ENCODE results near the gene SON. TPM values are rescaled to one million over a fixed set of nuclear protein-coding genes. Genes with fewer than 3 reads are reported as not detected.
A peak's percentile ranks its signal among the peaks of the same experiment; 100 is the strongest.
"Not testable (repeated sequence)": the region's sequence is repeated elsewhere in the genome, so short reads cannot be mapped to it uniquely, and the experiment has no call there.

Gene SON
- total RNA-seq, result 100 to 1,000 TPM; 269 to 273 TPM

GRCh38 chr21:33542640-33543504, at the start of gene SON:
TSS of gene SON (plus strand) at chr21:33543038. CDS start at chr21:33543093, 55 bp downstream.
- H3K9me3 Mint-ChIP-seq, result no peaks in the 10 kb centered on the region
- H3K4me1 Mint-ChIP-seq (ENCODE audit: low read depth), result peaks cover 34% of the 10 kb centered on the region
- DNase-seq, result peak; percentile 99
- peaks cover 42% of the 10 kb centered on the region for H3K36me3 Mint-ChIP-seq (ENCODE audit: low read depth)
- H3K27ac Mint-ChIP-seq, result peak within 1 kb of the TSS; percentile 99
- H3K27me3 Mint-ChIP-seq (ENCODE audit: low read depth), result no peaks in the 10 kb centered on the region
- intact Hi-C loops (cut with micrococcal nuclease), result loop anchor here (1.0 to 5.0 kb wide), 13 partner anchors 45 to 816 kb away; partner anchors contain the start of genes ATP5PO, CRYZL1, DNAJC28 and DONSON
- H3K4me3 Mint-ChIP-seq, result peak within 1 kb of the TSS; percentile 90
- CTCF ChIA-PET, result interaction anchor here (0.6 to 0.7 kb wide), 2 partner anchors 52 to 227 kb away, joined by 3 read pairs; partner anchors contain the start of gene DNAJC28

GRCh38 chr21:33493756-33494155, 49.1 kb upstream of the SON start:
- DNase-seq, result no peak
- intact Hi-C loops (cut with micrococcal nuclease), result no loop called here
- Mint-ChIP-seq H3K4me1 (ENCODE audit: low read depth) (peaks cover 6% of the 10 kb centered on the region), H3K9me3 (no peaks in the 10 kb centered on the region), H3K36me3 (ENCODE audit: low read depth) (no peaks in the 10 kb centered on the region), H3K4me3 (no peak overlapping the region), H3K27ac (no peak overlapping the region), H3K27me3 (ENCODE audit: low read depth) (no peaks in the 10 kb centered on the region)
- CTCF ChIA-PET, result no interaction called here

GRCh38 chr21:33495743-33496142, 47.1 kb upstream of the SON start:
- intact Hi-C loops (cut with micrococcal nuclease), result no loop called here
- Mint-ChIP-seq H3K4me3 (no peak overlapping the region), H3K4me1 (ENCODE audit: low read depth) (peaks cover 6% of the 10 kb centered on the region), H3K9me3 (no peaks in the 10 kb centered on the region), H3K36me3 (ENCODE audit: low read depth) (no peaks in the 10 kb centered on the region), H3K27me3 (ENCODE audit: low read depth) (no peaks in the 10 kb centered on the region), H3K27ac (no peak overlapping the region)
- CTCF ChIA-PET, result interaction anchor here (1.1 kb wide), 1 partner anchor 20 kb away, joined by 3 read pairs; no protein-coding TSS in a partner anchor
- DNase-seq, result no peak

GRCh38 chr21:33496345-33496744, 46.5 kb upstream of the SON start:
- Mint-ChIP-seq H3K4me3 (no peak overlapping the region), H3K9me3 (no peaks in the 10 kb centered on the region), H3K27me3 (ENCODE audit: low read depth) (no peaks in the 10 kb centered on the region), H3K4me1 (ENCODE audit: low read depth) (peaks cover 4% of the 10 kb centered on the region), H3K27ac (no peak overlapping the region), H3K36me3 (ENCODE audit: low read depth) (no peaks in the 10 kb centered on the region)
- no peak for DNase-seq
- CTCF ChIA-PET, result interaction anchor here (1.1 kb wide), 1 partner anchor 21 kb away, joined by 3 read pairs; no protein-coding TSS in a partner anchor
- intact Hi-C loops (cut with micrococcal nuclease), result no loop called here

GRCh38 chr21:33505833-33506232, 37.0 kb upstream of the SON start:
- Mint-ChIP-seq H3K4me1 (ENCODE audit: low read depth) (no peaks in the 10 kb centered on the region), H3K4me3 (no peak overlapping the region), H3K9me3 (no peaks in the 10 kb centered on the region), H3K27me3 (ENCODE audit: low read depth) (no peaks in the 10 kb centered on the region), H3K36me3 (ENCODE audit: low read depth) (peaks cover 56% of the 10 kb centered on the region), H3K27ac (no peak overlapping the region)
- DNase-seq, result no peak
- intact Hi-C loops (cut with micrococcal nuclease), result no loop called here
- CTCF ChIA-PET, result interaction anchor here (0.6 to 1.5 kb wide), 2 partner anchors 12 to 21 kb away, joined by 4 to 7 read pairs; no protein-coding TSS in a partner anchor

GRCh38 chr21:33507003-33507402, 35.8 kb upstream of the SON start:
- H3K27ac Mint-ChIP-seq; CTCF ChIA-PET; DNase-seq; H3K27me3 Mint-ChIP-seq (ENCODE audit: low read depth); H3K4me3 Mint-ChIP-seq; H3K4me1 Mint-ChIP-seq (ENCODE audit: low read depth); intact Hi-C loops (cut with micrococcal nuclease); H3K9me3 Mint-ChIP-seq: not testable (repeated sequence)
- peaks cover 65% of the 10 kb centered on the region for H3K36me3 Mint-ChIP-seq (ENCODE audit: low read depth)

GRCh38 chr21:33510826-33511225, 32.0 kb upstream of the SON start:
- Mint-ChIP-seq H3K4me1 (ENCODE audit: low read depth) (peaks cover 13% of the 10 kb centered on the region), H3K27me3 (ENCODE audit: low read depth) (no peaks in the 10 kb centered on the region), H3K27ac (peak overlapping the region; percentile 21), H3K4me3 (no peak overlapping the region), H3K9me3 (no peaks in the 10 kb centered on the region), H3K36me3 (ENCODE audit: low read depth) (peaks cover 57% of the 10 kb centered on the region)
- CTCF ChIA-PET, result interaction anchor here (1.0 kb wide), 1 partner anchor 95 kb away, joined by 3 read pairs; no protein-coding TSS in a partner anchor
- intact Hi-C loops (cut with micrococcal nuclease), result no loop called here
- no peak for DNase-seq

- CTCF ChIA-PET, result no interaction called here
Observed at GRCh38 chr21:33511639-33512038, 31.2 kb upstream of the SON start.

GRCh38 chr21:33512481-33512880, 30.4 kb upstream of the SON start:
- intact Hi-C loops (cut with micrococcal nuclease), result no loop called here
- DNase-seq, result no peak
- H3K27me3 Mint-ChIP-seq (ENCODE audit: low read depth), result no peaks in the 10 kb centered on the region
- CTCF ChIA-PET, result interaction anchor here (0.9 kb wide), 1 partner anchor 12 kb away, joined by 4 read pairs; no protein-coding TSS in a partner anchor
- H3K36me3 Mint-ChIP-seq (ENCODE audit: low read depth), result peaks cover 56% of the 10 kb centered on the region
- no peaks in the 10 kb centered on the region for H3K9me3 Mint-ChIP-seq
- H3K4me1 Mint-ChIP-seq (ENCODE audit: low read depth), result peaks cover 13% of the 10 kb centered on the region
- no peak overlapping the region for H3K27ac Mint-ChIP-seq
- no peak overlapping the region for H3K4me3 Mint-ChIP-seq

More at GRCh38 chr21:33511639-33512038, 31.2 kb upstream of the SON start:
- intact Hi-C loops (cut with micrococcal nuclease), result no loop called here
- H3K4me3 Mint-ChIP-seq, result no peak overlapping the region
- no peaks in the 10 kb centered on the region for H3K27me3 Mint-ChIP-seq (ENCODE audit: low read depth)
- H3K27ac Mint-ChIP-seq, result no peak overlapping the region
- H3K36me3 Mint-ChIP-seq (ENCODE audit: low read depth), result peaks cover 58% of the 10 kb centered on the region
- no peak for DNase-seq
- no peaks in the 10 kb centered on the region for H3K9me3 Mint-ChIP-seq
- H3K4me1 Mint-ChIP-seq (ENCODE audit: low read depth), result peaks cover 13% of the 10 kb centered on the region

GRCh38 chr21:33514229-33514628, 28.6 kb upstream of the SON start:
- CTCF ChIA-PET, result interaction anchor here (1.2 kb wide), 1 partner anchor 92 kb away, joined by 3 read pairs; no protein-coding TSS in a partner anchor
- Mint-ChIP-seq H3K4me1 (ENCODE audit: low read depth) (peaks cover 13% of the 10 kb centered on the region), H3K36me3 (ENCODE audit: low read depth) (peaks cover 54% of the 10 kb centered on the region), H3K27ac (peak overlapping the region; percentile 70), H3K4me3 (no peak overlapping the region), H3K27me3 (ENCODE audit: low read depth) (no peaks in the 10 kb centered on the region), H3K9me3 (no peaks in the 10 kb centered on the region)
- DNase-seq, result no peak
- intact Hi-C loops (cut with micrococcal nuclease), result no loop called here

GRCh38 chr21:33518899-33519298, 23.9 kb upstream of the SON start:
- H3K27me3 Mint-ChIP-seq (ENCODE audit: low read depth), result no peaks in the 10 kb centered on the region

GRCh38 chr21:33522297-33522952, 20.4 kb upstream of the SON start:
- no peaks in the 10 kb centered on the region for H3K27me3 Mint-ChIP-seq (ENCODE audit: low read depth)
- H3K4me3 Mint-ChIP-seq, result no peak overlapping the region
- DNase-seq, result no peak
- intact Hi-C loops (cut with micrococcal nuclease), result loop anchor here (5.0 kb wide), 1 partner anchor 45 kb away; no protein-coding TSS in a partner anchor
- H3K4me1 Mint-ChIP-seq (ENCODE audit: low read depth), result no peaks in the 10 kb centered on the region
- CTCF ChIA-PET, result no interaction called here
- no peaks in the 10 kb centered on the region for H3K9me3 Mint-ChIP-seq
- no peak overlapping the region for H3K27ac Mint-ChIP-seq
- peaks cover 36% of the 10 kb centered on the region for H3K36me3 Mint-ChIP-seq (ENCODE audit: low read depth)

More at GRCh38 chr21:33518899-33519298, 23.9 kb upstream of the SON start:
- intact Hi-C loops (cut with micrococcal nuclease), result no loop called here
- peaks cover 13% of the 10 kb centered on the region for H3K4me1 Mint-ChIP-seq (ENCODE audit: low read depth)
- CTCF ChIA-PET, result interaction anchor here (1.1 to 2.6 kb wide), 2 partner anchors 13 to 39 kb away, joined by 3 to 7 read pairs; no protein-coding TSS in a partner anchor
- no peaks in the 10 kb centered on the region for H3K9me3 Mint-ChIP-seq
- no peak overlapping the region for H3K27ac Mint-ChIP-seq
- H3K36me3 Mint-ChIP-seq (ENCODE audit: low read depth), result peaks cover 45% of the 10 kb centered on the region
- DNase-seq, result no peak
- no peak overlapping the region for H3K4me3 Mint-ChIP-seq

Measured in activated naive CD4-positive, alpha-beta T cell treated with anti-CD3 and anti-CD28 coated beads for 36 hours (primary cell).